HG03280 (cell line): ENCODE measurements around the gene SLC18A2.

Experiments used
- ATAC-seq: cut with Tn5 transposase; IDR thresholded peaks from one replicate; pipeline ENCODE4 v1.9.1; 2021; ENCODE audit warnings: mild to moderate bottlenecking, moderate library complexity; ENCODE audit not compliant: unreplicated experiment

SLC18A2 gene

GRCh38 chr10:117237401-117237991, 3.4 kb upstream of the SLC18A2 start:
- no peak for ATAC-seq

GRCh38 chr10:117239051-117239450, 1.9 kb upstream of the SLC18A2 start:
- no peak for ATAC-seq

- no peak for ATAC-seq
Measured at GRCh38 chr10:117239721-117240620, 943 bp upstream of the SLC18A2 start.

- ATAC-seq: no peak
Measured at GRCh38 chr10:117241541-117242462, 888 bp downstream of the SLC18A2 start.

GRCh38 chr10:117242463-117242832, 1.5 kb downstream of the SLC18A2 start:
- no peak for ATAC-seq

GRCh38 chr10:117246997-117247671, 6.2 kb downstream of the SLC18A2 start:
- ATAC-seq: no peak

- ATAC-seq: no peak
Measured at GRCh38 chr10:117248750-117249465, 8.0 kb downstream of the SLC18A2 start.

GRCh38 chr10:117249493-117250093, 8.7 kb downstream of the SLC18A2 start:
- ATAC-seq: no peak

- ATAC-seq: no peak
Measured at GRCh38 chr10:117250411-117250810, 9.5 kb downstream of the SLC18A2 start.

- no peak for ATAC-seq
Measured at GRCh38 chr10:117253908-117254307, 13.0 kb downstream of the SLC18A2 start.

- ATAC-seq: no peak
Measured at GRCh38 chr10:117254338-117254737, 13.4 kb downstream of the SLC18A2 start.

GRCh38 chr10:117254774-117255735, 14.1 kb downstream of the SLC18A2 start:
- ATAC-seq: no peak

GRCh38 chr10:117255835-117256460, 15.0 kb downstream of the SLC18A2 start:
- no peak for ATAC-seq

GRCh38 chr10:117256910-117257309, 16.0 kb downstream of the SLC18A2 start:
- no peak for ATAC-seq

- ATAC-seq: no peak
Measured at GRCh38 chr10:117257721-117258120, 16.8 kb downstream of the SLC18A2 start.

- no peak for ATAC-seq
Measured at GRCh38 chr10:117259279-117259678, 18.4 kb downstream of the SLC18A2 start.

- ATAC-seq: no peak
Measured at GRCh38 chr10:117260084-117260483, 19.2 kb downstream of the SLC18A2 start.

- ATAC-seq: no peak
Measured at GRCh38 chr10:117261501-117261900, 20.6 kb downstream of the SLC18A2 start.
